Uterus (tissue), 2 donors: ENCODE data around the gene ANKRD63.

ENCODE experiments used
- CTCF ChIP-seq, 4 experiments: fragments of 200-600 bp in 2 of 4; fragments of 450-650 bp in 2 of 4; sonication (generic) in 2 of 4; IDR thresholded peaks; one replicate each; pipeline ENCODE4 v1.5.1; 2016 to 2019; ENCODE audit warnings: antibody characterized with exemption in 4 of 4, mild to moderate bottlenecking in 2 of 4, moderate library complexity in 1 of 4
- POLR2A ChIP-seq, 2 donors: fragments of 450-650 bp; IDR thresholded peaks; one replicate each; pipeline ENCODE4 v1.6.1; 2016; ENCODE audit warnings: antibody characterized with exemption in 2 of 2, mild to moderate bottlenecking in 1 of 2, moderate library complexity in 1 of 2

DNA sequence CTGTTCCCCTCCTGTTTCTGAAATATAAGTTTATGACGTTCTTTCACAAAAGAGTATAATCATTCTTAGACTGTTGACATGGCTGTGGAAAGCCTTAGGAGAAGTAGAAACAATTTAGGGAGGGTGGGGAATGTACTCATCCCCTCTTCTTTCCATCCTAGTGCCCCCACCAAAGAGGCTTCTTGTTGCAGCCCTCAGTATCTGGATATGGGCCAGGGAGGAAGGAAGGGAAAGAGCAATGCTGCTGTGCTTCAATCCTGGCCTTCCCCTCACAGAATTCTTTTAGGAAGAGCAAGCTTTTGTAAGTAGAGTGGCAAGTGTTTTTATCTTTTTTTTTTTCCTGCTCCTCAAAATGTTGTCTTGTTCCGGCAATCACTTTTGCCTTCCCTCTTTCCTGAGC, 42.3 kb upstream of the ANKRD63 start:
- TF ChIP-seq POLR2A (IDR thresholded peaks at IDR 0.05): no peak
- TF ChIP-seq CTCF (IDR thresholded peaks at IDR 0.05): no peak
